Epidermal melanocyte (primary cell): ENCODE results near the gene SPN.
"Not testable (repeated sequence)": the region's sequence is repeated elsewhere in the genome, so short reads cannot be mapped to it uniquely, and the experiment has no call there.

Source experiments
- DNase-seq: peaks from one replicate; pipeline ENCODE4 v3.0.0; 2011; ENCODE audit warnings: low spot score; ENCODE audit not compliant: insufficient read length

SPN gene

GRCh38 chr16:29663016-29663806 lies at the start of gene SPN:
Gene SPN (plus strand): TSS chr16:29663247. CDS start chr16:29663729, 482 bp downstream.
- DNase-seq: no peak

GRCh38 chr16:29613307-29614057 lies 49.6 kb upstream of the SPN start:
- DNase-seq: not testable (repeated sequence)

- not testable (repeated sequence) for DNase-seq
Observed at GRCh38 chr16:29614691-29615314, 48.2 kb upstream of the SPN start.

- DNase-seq: not testable (repeated sequence)
Observed at GRCh38 chr16:29616127-29616526, 46.9 kb upstream of the SPN start.

- not testable (repeated sequence) for DNase-seq
Observed at GRCh38 chr16:29620591-29620990, 42.5 kb upstream of the SPN start.

- DNase-seq: not testable (repeated sequence)
Observed at GRCh38 chr16:29622738-29623137, 40.3 kb upstream of the SPN start.

GRCh38 chr16:29623253-29623652 lies 39.8 kb upstream of the SPN start:
- not testable (repeated sequence) for DNase-seq

- not testable (repeated sequence) for DNase-seq
Observed at GRCh38 chr16:29625114-29625513, 37.9 kb upstream of the SPN start.

- not testable (repeated sequence) for DNase-seq
Observed at GRCh38 chr16:29626778-29627331, 36.2 kb upstream of the SPN start.

- not testable (repeated sequence) for DNase-seq
Observed at GRCh38 chr16:29627661-29628075, 35.4 kb upstream of the SPN start.

GRCh38 chr16:29628707-29629106 lies 34.3 kb upstream of the SPN start:
- DNase-seq: not testable (repeated sequence)

GRCh38 chr16:29629318-29629717 lies 33.7 kb upstream of the SPN start:
- not testable (repeated sequence) for DNase-seq

GRCh38 chr16:29631658-29632057 lies 31.4 kb upstream of the SPN start:
- not testable (repeated sequence) for DNase-seq

- DNase-seq: not testable (repeated sequence)
Observed at GRCh38 chr16:29635902-29636301, 27.1 kb upstream of the SPN start.

- DNase-seq: not testable (repeated sequence)
Observed at GRCh38 chr16:29636368-29636767, 26.7 kb upstream of the SPN start.

- DNase-seq: not testable (repeated sequence)
Observed at GRCh38 chr16:29638751-29639150, 24.3 kb upstream of the SPN start.

GRCh38 chr16:29641561-29641960 lies 21.5 kb upstream of the SPN start:
- DNase-seq: no peak

GRCh38 chr16:29643596-29643995 lies 19.5 kb upstream of the SPN start:
- DNase-seq: no peak

GRCh38 chr16:29644338-29644857 lies 18.6 kb upstream of the SPN start:
- DNase-seq: no peak

GRCh38 chr16:29644973-29645693 lies 17.9 kb upstream of the SPN start:
- no peak for DNase-seq
